H9 (cell line): Measurements from ENCODE around the gene C8G. TPM values are rescaled to one million over a fixed set of nuclear protein-coding genes. Genes with fewer than 3 reads are reported as not detected.

ENCODE experiments used
- DNase-seq: peaks from one replicate; pipeline ENCODE4 v3.0.0-alpha.2; 2017
- H2AFZ ChIP-seq: one replicate; pipeline ENCODE4 v1.6.1; 2013; ENCODE audit warnings: mild to moderate bottlenecking, low read length, control low read depth, moderate library complexity
- H2AK5ac ChIP-seq: 2 replicates; pipeline ENCODE4 v1.6.1; 2013; ENCODE audit warnings: low read length, control low read depth, mixed read lengths; ENCODE audit not compliant: insufficient read length
- H2BK120ac ChIP-seq: one replicate; pipeline ENCODE4 v1.6.1; 2013; ENCODE audit warnings: low read depth, mild to moderate bottlenecking, low read length, control low read depth, inconsistent platforms; ENCODE audit not compliant: poor library complexity, severe bottlenecking
- H2BK12ac ChIP-seq: 2 replicates; pipeline ENCODE4 v1.6.1; 2013; ENCODE audit warnings: low read length, control low read depth, mixed read lengths, low read depth; ENCODE audit not compliant: insufficient read length
- H2BK15ac ChIP-seq: 2 replicates; pipeline ENCODE4 v1.6.1; 2013; ENCODE audit warnings: low read depth, low read length, control low read depth
- H2BK20ac ChIP-seq: one replicate; pipeline ENCODE4 v1.6.1; 2013; ENCODE audit warnings: low read depth, mild to moderate bottlenecking, low read length, control low read depth, inconsistent platforms; ENCODE audit not compliant: poor library complexity, severe bottlenecking
- H2BK5ac ChIP-seq: 2 replicates; pipeline ENCODE4 v1.6.1; 2013; ENCODE audit warnings: low read length, control low read depth, mixed read lengths; ENCODE audit not compliant: insufficient read length
- H3K14ac ChIP-seq: 2 replicates; pipeline ENCODE4 v1.6.1; 2013; ENCODE audit warnings: low read length, control low read depth; ENCODE audit not compliant: insufficient read depth
- H3K18ac ChIP-seq: 2 replicates; pipeline ENCODE4 v1.6.1; 2013; ENCODE audit warnings: low read depth, mild to moderate bottlenecking, mixed read lengths, low read length, control low read depth; ENCODE audit not compliant: insufficient read length
- H3K23ac ChIP-seq: 2 replicates; pipeline ENCODE4 v1.6.1; 2013; ENCODE audit warnings: low read length, control low read depth, mixed read lengths, low read depth; ENCODE audit not compliant: insufficient read length
- H3K23me2 ChIP-seq: 2 replicates; pipeline ENCODE4 v1.6.1; 2013; ENCODE audit warnings: low read depth, mild to moderate bottlenecking, mixed read lengths, low read length, control low read depth; ENCODE audit not compliant: insufficient read length, poor library complexity, severe bottlenecking
- H3K27ac ChIP-seq: 2 replicates; pipeline ENCODE4 v1.5.1; 2013; ENCODE audit warnings: low read length, control low read depth, mixed read lengths, low read depth; ENCODE audit not compliant: insufficient read length
- H3K27me3 ChIP-seq: 2 replicates; pipeline ENCODE4 v1.6.1; 2013; ENCODE audit warnings: low read length, control low read depth, inconsistent platforms; ENCODE audit not compliant: insufficient read depth
- H3K4ac ChIP-seq: 2 replicates; pipeline ENCODE4 v1.6.1; 2013; ENCODE audit warnings: low read depth, mild to moderate bottlenecking, control low read depth, inconsistent platforms, low read length, moderate library complexity
- H3K4me1 ChIP-seq: 2 replicates; pipeline ENCODE4 v1.6.1; 2013; ENCODE audit warnings: low read length, control low read depth, inconsistent platforms; ENCODE audit not compliant: insufficient read depth
- H3K4me2 ChIP-seq: 2 replicates; pipeline ENCODE4 v1.6.1; 2013; ENCODE audit warnings: low read length, control low read depth, mixed read lengths; ENCODE audit not compliant: insufficient read length, insufficient read depth
- H3K56ac ChIP-seq: 2 replicates; pipeline ENCODE4 v1.6.1; 2013; ENCODE audit warnings: low read depth, mild to moderate bottlenecking, mixed read lengths, low read length, control low read depth; ENCODE audit not compliant: insufficient read length
- H3K79me1 ChIP-seq: 2 replicates; pipeline ENCODE4 v1.6.1; 2013; ENCODE audit warnings: low read depth, mild to moderate bottlenecking, moderate library complexity, low read length, control low read depth, inconsistent platforms; ENCODE audit not compliant: insufficient read depth, poor library complexity, severe bottlenecking
- H3K79me2 ChIP-seq: 2 replicates; pipeline ENCODE4 v1.6.1; 2013; ENCODE audit warnings: low read length, control low read depth, inconsistent platforms; ENCODE audit not compliant: insufficient read depth
- H3K9ac ChIP-seq: 2 replicates; pipeline ENCODE4 v1.6.1; 2013; ENCODE audit warnings: low read length, control low read depth, mixed read lengths; ENCODE audit not compliant: insufficient read length; ENCODE audit errors: extremely low read depth
- H3K9me3 ChIP-seq: one replicate; pipeline ENCODE4 v1.6.1; 2013; ENCODE audit warnings: low read depth, low read length, inconsistent platforms; ENCODE audit not compliant: control insufficient read depth
- H3T11ph ChIP-seq: one replicate; pipeline ENCODE4 v1.6.1; 2013; ENCODE audit warnings: mild to moderate bottlenecking, low read length, control low read depth, inconsistent platforms
- H4K20me1 ChIP-seq: one replicate; pipeline ENCODE4 v1.6.1; 2013; ENCODE audit not compliant: control insufficient read depth, insufficient read length, insufficient read depth
- H4K5ac ChIP-seq: 2 replicates; pipeline ENCODE4 v1.6.1; 2013; ENCODE audit warnings: low read depth, mild to moderate bottlenecking, mixed read lengths, low read length, control low read depth; ENCODE audit not compliant: insufficient read length
- H4K8ac ChIP-seq: replicated peaks from 2 replicates; pipeline ENCODE4 v1.6.1; 2013; ENCODE audit warnings: low read length, control low read depth, mixed read lengths, low read depth; ENCODE audit not compliant: insufficient read length
- H4K91ac ChIP-seq: 2 replicates; pipeline ENCODE4 v1.6.1; 2013; ENCODE audit warnings: low read depth, mild to moderate bottlenecking, moderate library complexity, mixed read lengths, low read length, control low read depth; ENCODE audit not compliant: insufficient read length
- H3K27ac Mint-ChIP-seq, 3 experiments: 2 replicates in 2 of 3; 3 replicates in 1 of 3; pipeline ENCODE4 v1.8.0; 2020 to 2021; ENCODE audit warnings: mixed read lengths in 3 of 3, mild to moderate bottlenecking in 1 of 3, moderate library complexity in 1 of 3
- H3K27me3 Mint-ChIP-seq: 2 replicates; pipeline ENCODE4 v1.8.0; 2021; ENCODE audit warnings: low read depth, mild to moderate bottlenecking, moderate library complexity, mixed read lengths
- H3K36me3 Mint-ChIP-seq, 3 experiments: 2 replicates in 2 of 3; 3 replicates in 1 of 3; pipeline ENCODE4 v1.8.0; 2020 to 2021; ENCODE audit warnings: low read depth in 3 of 3, mixed read lengths in 3 of 3; ENCODE audit not compliant: insufficient read depth in 1 of 3
- H3K4me1 Mint-ChIP-seq, 2 experiments: 2 replicates each; pipeline ENCODE4 v1.8.0; 2020; ENCODE audit warnings: mixed read lengths in 2 of 2
- H3K4me3 Mint-ChIP-seq, 2 experiments: 2 replicates in 1 of 2; 3 replicates in 1 of 2; pipeline ENCODE4 v1.8.0; 2020 to 2021; ENCODE audit warnings: mild to moderate bottlenecking in 2 of 2, mixed read lengths in 2 of 2, moderate library complexity in 1 of 2
- H3K9me3 Mint-ChIP-seq, 2 experiments: 2 replicates in 1 of 2; 3 replicates in 1 of 2; pipeline ENCODE4 v1.8.0; 2020; ENCODE audit warnings: mild to moderate bottlenecking in 2 of 2, mixed read lengths in 2 of 2, moderate library complexity in 1 of 2
- CTCF ChIP-seq: fragments of 200-600 bp; sonication (generic); conservative IDR thresholded peaks from 3 replicates; pipeline ENCODE4 v1.8.0; 2021; ENCODE audit warnings: antibody characterized with exemption, mild to moderate bottlenecking
- WGBS: extraction: QIAGEN DNeasy Blood & Tissue Kit; methylation state at CpG from one replicate; pipeline ENCODE4 v1.1.7; 2013; ENCODE audit warnings: missing lambda C conversion rate, low lambda C conversion rate, mixed read lengths; ENCODE audit not compliant: insufficient read length; ENCODE audit errors: extremely low coverage; 5-methylcytosine and 5-hydroxymethylcytosine counted together
- total RNA-seq: library from RNA; stranded (reverse); gene quantifications from 2 replicates; pipeline ENCODE4 v1.2.1, GENCODE V29; 2021

C8G gene
- total RNA-seq, 1 experiment from 2014 or later = 0.96 TPM

- H2AK5ac ChIP-seq = no peak overlapping the region
- H3K18ac ChIP-seq = no peak overlapping the region
- H4K8ac ChIP-seq = no peak overlapping the region
- no peaks in the 10 kb centered on the region for H3K27me3 ChIP-seq
- no CpG with 5 or more reads among the region's 55 CpGs for whole genome bisulfite sequencing
- H3K27ac Mint-ChIP-seq = peak overlapping the region in 1 of 3 experiments; percentile 68; a peak in 1 of 7 replicates
- H3K27me3 Mint-ChIP-seq = peaks cover 3% of the 10 kb centered on the region; the same call in 1 of the 2 replicates
- no peak overlapping the region for H3K14ac ChIP-seq
- H3K36me3 Mint-ChIP-seq = peaks cover 2 to 54% (median 38%) of the 10 kb centered on the region in 3 experiments; a peak in 5 of 7 replicates
- H2BK5ac ChIP-seq = no peak overlapping the region
- H4K5ac ChIP-seq = no peak overlapping the region
- no peak overlapping the region for H2BK12ac ChIP-seq
- H3K4me1 Mint-ChIP-seq = peaks cover 7 to 11% of the 10 kb centered on the region in 2 experiments
- H3K27ac ChIP-seq = no peak overlapping the region
- no peaks in the 10 kb centered on the region for H3K9me3 Mint-ChIP-seq
- H4K20me1 ChIP-seq = no peaks in the 10 kb centered on the region
- H3K9ac ChIP-seq = no peak overlapping the region
- H3K4me1 ChIP-seq = no peaks in the 10 kb centered on the region
- no peak overlapping the region for H3K23ac ChIP-seq
- no peak overlapping the region for H2BK20ac ChIP-seq
- no peaks in the 10 kb centered on the region for H3K9me3 ChIP-seq
- H3K4me2 ChIP-seq = no peak overlapping the region
- H3K4me3 Mint-ChIP-seq = no peak overlapping the region
- no peaks in the 10 kb centered on the region for H3K79me2 ChIP-seq
- no peak overlapping the region for H3T11ph ChIP-seq
- no peak overlapping the region for H3K4ac ChIP-seq
- H4K91ac ChIP-seq = no peak overlapping the region
- H2BK15ac ChIP-seq = no peak overlapping the region
- peaks cover 3% of the 10 kb centered on the region for H3K23me2 ChIP-seq
- no peak overlapping the region for H2BK120ac ChIP-seq
- H3K56ac ChIP-seq = no peak overlapping the region
- no peak overlapping the region for H2AFZ ChIP-seq
- DNase-seq = no peak
- no peak for TF ChIP-seq CTCF
- H3K79me1 ChIP-seq = no peaks in the 10 kb centered on the region
Measured at GRCh38 chr9:136941231-136942111, 3.6 kb upstream of the C8G start.
